Breast epithelium (tissue), 4 donors: ENCODE measurements around the gene ABCA4. TPM values are rescaled to one million over a fixed set of nuclear protein-coding genes. Genes with fewer than 3 reads are reported as not detected.

Source experiments
- DNase-seq, 2 donors: peaks; one replicate each; pipeline ENCODE4 v3.0.0-alpha.2; 2019; ENCODE audit warnings: low spot score in 2 of 2
- H3K27ac ChIP-seq, 2 donors: fragments of 200-600 bp; sonication (generic) in 1 of 2; one replicate each; pipeline ENCODE4 v1.5.1; 2016 to 2019; ENCODE audit warnings: mild to moderate bottlenecking in 1 of 2
- H3K27me3 ChIP-seq, 2 donors: fragments of 200-600 bp; sonication (generic) in 1 of 2; one replicate each; pipeline versions ENCODE4 v1.5.1 to v1.6.0; 2017 to 2019; ENCODE audit warnings: control low read depth in 1 of 2, mild to moderate bottlenecking in 1 of 2
- H3K36me3 ChIP-seq: fragments of 200-600 bp; one replicate; pipeline ENCODE4 v1.5.1; 2019
- H3K4me1 ChIP-seq, 2 donors: fragments of 200-600 bp; sonication (generic); one replicate each; pipeline ENCODE4 v1.5.1; 2016 to 2019; ENCODE audit warnings: control low read depth in 1 of 2
- H3K4me3 ChIP-seq, 3 donors: fragments of 200-600 bp; sonication (generic); 1 replicate in 2 of 3; 2 replicates in 1 of 3; pipeline ENCODE4 v1.5.1; 2016 to 2019; ENCODE audit warnings: mild to moderate bottlenecking in 3 of 3, moderate library complexity in 2 of 3
- H3K9me3 ChIP-seq, 2 donors: fragments of 200-600 bp; sonication (generic) in 1 of 2; one replicate each; pipeline ENCODE4 v1.5.1; 2016 to 2019; ENCODE audit warnings: control low read depth in 1 of 2
- CTCF ChIP-seq, 3 donors: fragments of 450-650 bp; IDR thresholded peaks; one replicate each; pipeline ENCODE4 v1.5.1; 2016 to 2017; ENCODE audit warnings: antibody characterized with exemption in 3 of 3, mild to moderate bottlenecking in 3 of 3, moderate library complexity in 3 of 3
- POLR2A ChIP-seq: fragments of 450-650 bp; IDR thresholded peaks from one replicate; pipeline ENCODE4 v1.6.1; 2016; ENCODE audit warnings: antibody characterized with exemption, mild to moderate bottlenecking, moderate library complexity
- POLR2AphosphoS5 ChIP-seq, 3 donors: sonication (generic); formaldehyde crosslinking; IDR thresholded peaks; one replicate each; pipeline ENCODE4 v1.6.1; 2017; ENCODE audit warnings: antibody characterized with exemption in 3 of 3
- intact Hi-C: fragments of 100-400 bp; cut with DNase I; formaldehyde crosslinking; loops from one replicate; pipeline ENCODE4 v1.15.1; 2023; ENCODE audit warnings: low total_unique reads
- total RNA-seq, 3 donors: library from RNA; depleted of rRNA; stranded (reverse); fragments of >200 nt; gene quantifications; one replicate each; pipeline ENCODE4 v1.1.0, GENCODE V29; 2016

ABCA4 gene
- total RNA-seq, 3 donors from 2014 or later = 0.16 to 3.5 (median 1.3) TPM

- H3K27ac ChIP-seq = no peak overlapping the region
- no peaks in the 10 kb centered on the region for H3K9me3 ChIP-seq
- TF ChIP-seq POLR2A = no peak
- intact Hi-C loops = no loop called here
- no peaks in the 10 kb centered on the region for H3K36me3 ChIP-seq
- H3K27me3 ChIP-seq = no peaks in the 10 kb centered on the region
- H3K4me3 ChIP-seq = no peak overlapping the region
- H3K4me1 ChIP-seq = no peaks in the 10 kb centered on the region
- DNase-seq = no peak
Measured at GRCh38 chr1:94027721-94028515, 93.0 kb downstream of the ABCA4 start.

GRCh38 chr1:94026619-94027380 lies 94.1 kb downstream of the ABCA4 start:
- intact Hi-C loops = no loop called here
- TF ChIP-seq POLR2A (no peak), POLR2AphosphoS5 (IDR thresholded peaks at IDR 0.05) (no peak), CTCF (IDR thresholded peaks at IDR 0.05) (no peak)
- no peak for DNase-seq
- Histone ChIP-seq H3K27me3 (no peaks in the 10 kb centered on the region), H3K4me3 (no peak overlapping the region), H3K4me1 (no peaks in the 10 kb centered on the region), H3K36me3 (no peaks in the 10 kb centered on the region), H3K9me3 (no peaks in the 10 kb centered on the region), H3K27ac (no peak overlapping the region)

GRCh38 chr1:94025383-94026340 lies 95.3 kb downstream of the ABCA4 start:
- Histone ChIP-seq H3K27ac (no peak overlapping the region), H3K36me3 (no peaks in the 10 kb centered on the region), H3K9me3 (no peaks in the 10 kb centered on the region), H3K4me3 (no peak overlapping the region), H3K4me1 (no peaks in the 10 kb centered on the region), H3K27me3 (no peaks in the 10 kb centered on the region)
- TF ChIP-seq CTCF (IDR thresholded peaks at IDR 0.05) = peak; percentile 85 to 89 (median 89)
- TF ChIP-seq POLR2A = no peak
- no peak for DNase-seq
- intact Hi-C loops = no loop called here

- no peaks in the 10 kb centered on the region for H3K27me3 ChIP-seq
- no peaks in the 10 kb centered on the region for H3K36me3 ChIP-seq
- intact Hi-C loops = no loop called here
- no peaks in the 10 kb centered on the region for H3K4me1 ChIP-seq
- no peak overlapping the region for H3K4me3 ChIP-seq
- H3K27ac ChIP-seq = no peak overlapping the region
- TF ChIP-seq CTCF (IDR thresholded peaks at IDR 0.05) (no peak), POLR2AphosphoS5 (IDR thresholded peaks at IDR 0.05) (no peak), POLR2A (no peak)
- DNase-seq = no peak
- no peaks in the 10 kb centered on the region for H3K9me3 ChIP-seq
Measured at GRCh38 chr1:94024104-94024792, 96.7 kb downstream of the ABCA4 start.
